ENCODE data around the gene ACTRT3.
"Not testable (repeated sequence)": the region's sequence is repeated elsewhere in the genome, so short reads cannot be mapped to it uniquely, and the experiment has no call there.

The ACTRT3 gene

DNA sequence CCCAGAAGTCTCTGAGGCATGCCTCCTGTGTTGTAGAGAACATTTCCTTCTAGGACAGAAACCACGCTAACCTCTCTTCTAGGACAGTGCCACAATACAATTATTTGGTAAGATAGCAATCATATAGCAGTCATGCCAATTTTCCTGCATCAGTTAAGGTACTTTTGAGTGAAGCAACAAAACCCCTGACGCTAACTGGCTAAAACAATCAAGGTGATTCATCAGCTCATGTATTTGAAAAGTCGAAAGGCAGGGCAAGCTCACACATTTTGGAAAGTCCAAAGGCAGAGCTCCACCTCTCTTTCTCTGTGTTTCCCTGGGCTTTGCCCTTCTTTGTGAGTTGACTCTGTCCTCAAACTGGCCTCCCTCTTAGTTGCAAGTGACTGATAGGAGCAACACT is 14.7 kb downstream of the ACTRT3 start:
- no peak overlapping the region for H3K4me3 Mint-ChIP-seq
- H3K27ac Mint-ChIP-seq: no peak overlapping the region
- no peaks in the 10 kb centered on the region for H3K9me3 Mint-ChIP-seq
- H3K27me3 Mint-ChIP-seq: peaks cover 2% of the 10 kb centered on the region
- H3K36me3 Mint-ChIP-seq: no peaks in the 10 kb centered on the region
- peaks cover 25% of the 10 kb centered on the region for H3K4me1 Mint-ChIP-seq

DNA sequence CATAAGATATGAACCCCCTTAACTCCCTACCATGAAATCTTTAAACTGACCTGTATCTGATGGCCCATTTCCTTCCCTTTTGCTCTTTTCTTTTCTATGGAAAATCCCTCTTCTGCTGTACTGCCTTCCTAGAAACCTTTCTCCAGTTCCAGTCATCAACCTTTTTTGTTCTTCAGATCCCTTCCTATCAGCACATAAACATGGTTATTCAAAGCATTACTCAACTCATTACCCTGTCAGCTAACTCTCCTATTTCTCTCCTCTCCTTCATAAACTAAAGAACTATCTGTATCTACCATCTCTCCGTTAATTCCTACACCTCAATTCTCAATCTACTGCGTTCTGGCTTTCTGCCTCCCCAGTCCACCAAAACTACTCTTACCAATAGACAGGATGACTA is 17.5 kb downstream of the ACTRT3 start:
- H3K36me3 Mint-ChIP-seq: no peaks in the 10 kb centered on the region
- no peak overlapping the region for H3K27ac Mint-ChIP-seq
- no peak overlapping the region for H3K4me3 Mint-ChIP-seq
- H3K4me1 Mint-ChIP-seq: peaks cover 16% of the 10 kb centered on the region
- no peaks in the 10 kb centered on the region for H3K9me3 Mint-ChIP-seq
- H3K27me3 Mint-ChIP-seq: peaks cover 6% of the 10 kb centered on the region

DNA sequence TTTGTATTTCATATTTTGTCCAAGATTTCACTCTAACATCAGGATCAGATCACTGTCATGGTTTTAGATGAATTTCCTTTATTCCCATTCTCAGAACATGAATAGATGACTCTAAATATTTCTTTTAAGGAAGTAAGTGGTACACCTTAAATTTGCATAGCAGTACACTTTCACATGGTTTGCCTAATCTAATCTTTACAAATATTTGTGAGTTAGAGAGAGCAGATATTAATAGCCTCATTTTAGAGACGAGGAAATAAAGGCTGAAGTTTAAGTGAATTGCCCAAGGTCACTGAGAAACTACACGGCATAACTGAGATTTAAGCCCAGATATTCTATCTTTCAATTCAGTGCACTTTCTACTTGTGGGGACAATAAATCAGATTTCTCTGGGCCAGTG is 18.7 kb downstream of the ACTRT3 start:
- H3K27me3 Mint-ChIP-seq: peaks cover 11% of the 10 kb centered on the region
- H3K4me3 Mint-ChIP-seq: no peak overlapping the region

DNA sequence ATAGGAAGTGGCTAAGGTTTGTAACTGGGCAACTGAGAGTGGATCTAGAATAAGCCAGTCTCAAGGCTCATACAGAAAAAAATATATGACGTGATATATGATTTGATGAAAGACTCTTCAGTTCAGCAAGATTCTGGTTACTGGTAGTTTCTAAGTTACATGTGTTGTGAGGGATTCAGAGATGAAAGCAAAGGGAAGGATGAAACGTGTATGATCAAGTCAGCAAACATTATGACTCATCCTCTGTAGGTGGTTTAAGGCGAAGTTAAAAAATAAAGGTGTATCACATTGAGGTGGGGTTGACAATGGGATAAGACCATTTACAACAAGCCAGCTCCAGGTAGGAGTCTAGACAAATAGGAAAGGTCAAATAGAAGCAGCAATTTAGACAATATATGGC is 20.7 kb downstream of the ACTRT3 start:
- H3K9me3 Mint-ChIP-seq: no peaks in the 10 kb centered on the region
- no peak overlapping the region for H3K27ac Mint-ChIP-seq
- H3K4me3 Mint-ChIP-seq: no peak overlapping the region
- H3K4me1 Mint-ChIP-seq: peaks cover 8% of the 10 kb centered on the region
- peaks cover 11% of the 10 kb centered on the region for H3K27me3 Mint-ChIP-seq
- no peaks in the 10 kb centered on the region for H3K36me3 Mint-ChIP-seq

More for the DNA sequence above, 18.7 kb downstream of the ACTRT3 start:
- Mint-ChIP-seq H3K4me1 (peaks cover 8% of the 10 kb centered on the region), H3K27ac (no peak overlapping the region), H3K36me3 (no peaks in the 10 kb centered on the region), H3K9me3 (no peaks in the 10 kb centered on the region)

DNA sequence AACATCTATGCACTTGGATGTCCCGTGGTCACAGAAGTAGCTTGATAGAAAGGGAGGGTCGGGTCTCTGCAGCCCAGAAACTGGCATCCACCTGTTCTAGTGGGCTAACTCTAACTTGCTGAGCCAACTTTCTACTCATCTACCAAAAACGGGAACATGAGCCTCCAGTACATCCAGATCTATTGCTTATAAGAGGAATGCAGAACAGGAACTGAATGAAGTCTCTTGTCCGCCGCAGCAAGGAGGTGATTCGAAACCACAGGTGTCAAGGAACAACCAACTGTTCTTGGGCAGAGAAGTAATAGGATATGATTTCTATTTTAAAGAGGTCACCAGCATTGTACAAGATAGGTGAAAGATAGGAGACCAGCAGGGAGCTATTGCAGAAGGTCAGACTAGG is 22.4 kb downstream of the ACTRT3 start:
- Mint-ChIP-seq H3K27me3 (peaks cover 11% of the 10 kb centered on the region), H3K9me3 (no peaks in the 10 kb centered on the region), H3K36me3 (no peaks in the 10 kb centered on the region), H3K4me3 (no peak overlapping the region), H3K27ac (peak overlapping the region; percentile 5), H3K4me1 (peaks cover 8% of the 10 kb centered on the region)

DNA sequence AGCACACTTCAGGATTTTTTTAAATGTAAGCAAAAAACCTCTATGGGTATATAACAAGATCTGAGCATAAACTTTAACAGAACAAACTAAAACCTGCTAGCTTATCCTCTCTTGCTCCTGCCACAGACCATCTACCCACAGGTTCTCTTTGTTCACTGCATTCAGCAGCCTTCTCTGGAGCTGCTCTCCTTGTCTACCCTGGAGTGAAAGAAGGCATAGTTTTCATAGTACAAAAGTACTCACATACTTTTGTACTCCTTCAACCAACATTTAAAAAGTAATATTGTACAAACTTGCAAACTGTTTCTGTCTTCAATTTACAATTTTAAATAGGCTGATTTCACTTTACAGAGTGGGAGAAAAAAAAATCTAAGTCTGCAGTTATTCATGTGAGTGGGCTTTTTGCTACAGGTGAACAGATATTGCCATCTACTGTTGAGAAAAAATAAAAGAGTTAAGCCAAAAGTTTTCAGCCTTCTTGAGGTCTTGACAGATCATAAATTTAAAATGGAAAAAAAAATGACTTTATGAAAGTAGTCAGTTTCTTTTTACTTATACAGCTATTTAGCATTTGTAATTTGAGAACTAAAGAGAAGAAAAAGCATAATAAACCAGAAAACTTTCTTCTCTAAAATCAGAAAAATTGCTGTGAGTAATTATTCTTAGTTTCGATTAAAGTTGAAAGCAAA is 24.9 kb downstream of the ACTRT3 start:
- Mint-ChIP-seq H3K27me3 (peaks cover 9% of the 10 kb centered on the region), H3K27ac (no peak overlapping the region), H3K9me3 (no peaks in the 10 kb centered on the region), H3K4me1 (peaks cover 8% of the 10 kb centered on the region), H3K36me3 (no peaks in the 10 kb centered on the region), H3K4me3 (no peak overlapping the region)

DNA sequence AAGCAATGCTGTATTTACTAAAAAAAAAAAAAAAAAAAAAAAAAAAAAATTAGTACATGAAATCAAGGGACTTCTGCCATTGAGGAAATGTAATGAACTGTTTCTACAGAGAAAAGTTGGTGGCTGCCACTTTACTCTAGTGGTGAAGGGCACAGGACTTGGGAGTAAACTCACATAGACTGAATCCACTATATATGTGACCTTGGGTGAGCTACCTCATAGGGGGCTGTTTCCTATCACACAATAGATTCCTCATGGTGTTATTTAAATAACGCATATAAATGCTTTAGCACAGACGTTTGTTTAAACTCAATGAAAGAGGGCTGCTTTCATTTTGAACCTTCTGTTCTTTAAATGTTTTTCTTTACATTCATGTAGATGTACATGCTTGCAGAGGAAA is 30.3 kb downstream of the ACTRT3 start:
- Mint-ChIP-seq H3K27me3 (peaks cover 7% of the 10 kb centered on the region), H3K4me3 (no peak overlapping the region), H3K4me1 (no peaks in the 10 kb centered on the region), H3K9me3 (peaks cover 16% of the 10 kb centered on the region), H3K27ac (no peak overlapping the region), H3K36me3 (no peaks in the 10 kb centered on the region)

DNA sequence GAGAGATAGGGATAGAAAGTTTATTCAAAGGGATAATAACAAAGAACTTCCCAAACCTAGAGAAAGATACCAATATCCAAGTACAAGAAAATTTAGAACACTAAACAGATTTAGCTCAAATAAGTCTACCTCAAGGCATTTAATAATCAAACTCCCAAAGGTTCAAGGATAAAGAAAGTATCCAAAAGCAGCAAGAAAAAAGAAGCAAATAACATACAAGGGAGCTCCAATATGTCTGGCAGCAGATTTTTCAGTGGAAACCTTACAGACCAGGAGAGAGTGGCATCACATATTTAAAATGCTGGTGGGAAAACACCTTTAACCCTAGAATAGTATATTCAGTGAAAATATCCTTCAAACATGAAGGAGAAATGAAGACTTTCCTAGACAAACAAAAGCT is 37.5 kb downstream of the ACTRT3 start:
- not testable (repeated sequence) for H3K4me1 Mint-ChIP-seq, H3K4me3 Mint-ChIP-seq, H3K36me3 Mint-ChIP-seq, H3K27ac Mint-ChIP-seq
- Mint-ChIP-seq H3K9me3 (peaks cover 39% of the 10 kb centered on the region), H3K27me3 (peaks cover 42% of the 10 kb centered on the region)

DNA sequence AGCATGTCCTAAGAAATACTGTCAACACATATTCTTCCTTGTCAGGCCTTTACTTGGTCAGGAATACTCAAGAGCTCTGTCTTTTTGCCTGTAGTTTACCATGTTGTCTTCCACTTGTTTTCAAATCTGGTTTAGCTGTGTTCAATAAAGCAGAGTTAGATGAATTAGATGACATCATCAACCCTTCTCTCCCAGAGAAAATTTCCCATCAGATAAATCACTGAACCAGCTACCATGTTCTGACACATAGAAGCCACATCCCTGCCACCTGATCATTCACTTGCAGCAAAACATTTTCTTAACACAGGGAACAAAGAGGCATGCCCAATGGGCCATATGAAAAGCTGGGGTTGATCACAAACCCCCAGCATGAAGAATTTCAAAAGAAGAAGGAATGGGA is 46.6 kb downstream of the ACTRT3 start:
- Mint-ChIP-seq H3K4me1 (no peaks in the 10 kb centered on the region), H3K27ac (no peak overlapping the region), H3K36me3 (no peaks in the 10 kb centered on the region), H3K4me3 (no peak overlapping the region), H3K9me3 (peaks cover 9% of the 10 kb centered on the region), H3K27me3 (peaks cover 29% of the 10 kb centered on the region)

DNA sequence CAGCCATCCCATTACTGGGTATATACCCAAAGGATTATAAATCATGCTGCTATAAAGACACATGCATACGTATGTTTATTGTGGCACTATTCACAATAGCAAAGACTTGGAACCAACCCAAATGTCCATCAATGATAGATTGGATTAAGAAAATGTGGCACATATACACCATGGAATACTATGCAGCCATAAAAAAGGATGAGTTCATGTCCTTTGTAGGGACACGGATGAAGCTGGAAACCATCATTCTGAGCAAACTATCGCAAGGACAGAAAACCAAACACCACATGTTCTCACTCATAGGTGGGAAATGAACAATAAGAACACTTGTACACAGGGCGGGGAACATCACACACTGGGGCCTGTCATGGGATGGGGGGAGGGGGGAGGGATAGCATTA is 50.9 kb downstream of the ACTRT3 start:
- H3K36me3 Mint-ChIP-seq, H3K4me1 Mint-ChIP-seq, H3K4me3 Mint-ChIP-seq, H3K27ac Mint-ChIP-seq, H3K9me3 Mint-ChIP-seq: not testable (repeated sequence)
- H3K27me3 Mint-ChIP-seq: peaks cover 20% of the 10 kb centered on the region
